Caco-2 (cell line): ENCODE data around the gene NOP53. TPM values are rescaled to one million over a fixed set of nuclear protein-coding genes. Genes with fewer than 3 reads are reported as not detected.
A peak's percentile ranks its signal among the peaks of the same experiment; 100 is the strongest.

ENCODE experiments used
- BruUV-seq: library from RNA; stranded (reverse); fragments of 400-500 nt; replicated peaks from 2 replicates; lab custom pipeline; 2021; lab: Mats Ljungman, UMichigan
- CTCF ChIA-PET: fragments of 300-600 bp; sonication (Branson Sonifier 250); formaldehyde crosslinking; loops from one replicate; lab custom pipeline; 2022; ENCODE audit warnings: antibody characterized with exemption; lab: Charles Lee
- POLR2A ChIA-PET: fragments of 300-600 bp; sonication (Branson Sonifier 250); formaldehyde crosslinking; loops from one replicate; lab custom pipeline; 2022; ENCODE audit warnings: antibody characterized with exemption; lab: Charles Lee
- DNase-seq, 2 experiments: peaks; one replicate each; pipeline versions ENCODE4 v3.0.0 to v3.0.0-alpha.2; 2020 to 2022
- H3K27me3 ChIP-seq: replicated peaks from 2 replicates; pipeline ENCODE4 v1.6.0; 2011; ENCODE audit warnings: low read length; ENCODE audit not compliant: control insufficient read depth, insufficient read depth
- H3K36me3 ChIP-seq: 2 replicates; pipeline ENCODE4 v1.5.1; 2011; ENCODE audit warnings: low read length; ENCODE audit not compliant: control insufficient read depth, insufficient read depth
- H3K4me1 ChIP-seq: fragments of 250-450 bp; sonication (Bioruptor Pico); 2 replicates; pipeline ENCODE4 v1.5.1; 2020; ENCODE audit warnings: mild to moderate bottlenecking
- H3K4me3 ChIP-seq: 2 replicates; pipeline ENCODE4 v1.5.1; 2011; ENCODE audit warnings: low read depth, mild to moderate bottlenecking, control low read depth, low read length
- H3K9me3 ChIP-seq: fragments of 250-450 bp; sonication (Bioruptor Pico); 2 replicates; pipeline ENCODE4 v1.5.1; 2020; ENCODE audit warnings: mild to moderate bottlenecking, moderate library complexity
- H3K27ac Mint-ChIP-seq: one replicate; pipeline ENCODE4 v1.8.0; 2022; ENCODE audit warnings: mixed read lengths; ENCODE audit not compliant: unreplicated experiment
- H3K27me3 Mint-ChIP-seq: one replicate; pipeline ENCODE4 v1.8.0; 2022; ENCODE audit warnings: mixed read lengths; ENCODE audit not compliant: insufficient read depth, unreplicated experiment
- H3K36me3 Mint-ChIP-seq: one replicate; pipeline ENCODE4 v1.8.0; 2022; ENCODE audit warnings: mild to moderate bottlenecking, mixed read lengths; ENCODE audit not compliant: insufficient read depth, unreplicated experiment
- H3K4me1 Mint-ChIP-seq: one replicate; pipeline ENCODE4 v1.8.0; 2022; ENCODE audit warnings: low read depth, mixed read lengths; ENCODE audit not compliant: unreplicated experiment
- H3K4me3 Mint-ChIP-seq: one replicate; pipeline ENCODE4 v1.8.0; 2022; ENCODE audit warnings: mild to moderate bottlenecking, moderate library complexity, mixed read lengths; ENCODE audit not compliant: unreplicated experiment
- H3K9me3 Mint-ChIP-seq: one replicate; pipeline ENCODE4 v1.8.0; 2022; ENCODE audit warnings: mixed read lengths; ENCODE audit not compliant: unreplicated experiment
- intact Hi-C: fragments of 100-400 bp; cut with micrococcal nuclease; formaldehyde crosslinking; loops from one replicate; pipeline ENCODE4 v1.10.0; 2022; ENCODE audit not compliant: unreplicated experiment
- total RNA-seq: library from RNA; stranded (reverse); gene quantifications from 2 replicates; pipeline ENCODE4 v1.2.3, GENCODE V29; 2022
- TF ChIP-seq, protein P1 (sequence below), 2 experiments: fragments of 200-600 bp in 1 of 2; IDR thresholded peaks; 1 replicate in 1 of 2; 2 replicates in 1 of 2; pipeline versions ENCODE4 v1.5.1 to v1.8.0; 2011 to 2022; ENCODE audit warnings: antibody characterized with exemption in 1 of 2, control low read depth in 1 of 2, inconsistent platforms in 1 of 2, low read depth in 1 of 2, low read length in 1 of 2, mild to moderate bottlenecking in 1 of 2, moderate library complexity in 1 of 2; ENCODE audit not compliant: insufficient read depth in 1 of 2, severe bottlenecking in 1 of 2, unreplicated experiment in 1 of 2

Gene NOP53
- total RNA-seq, 1 experiment from 2014 or later: 347 TPM

DNA sequence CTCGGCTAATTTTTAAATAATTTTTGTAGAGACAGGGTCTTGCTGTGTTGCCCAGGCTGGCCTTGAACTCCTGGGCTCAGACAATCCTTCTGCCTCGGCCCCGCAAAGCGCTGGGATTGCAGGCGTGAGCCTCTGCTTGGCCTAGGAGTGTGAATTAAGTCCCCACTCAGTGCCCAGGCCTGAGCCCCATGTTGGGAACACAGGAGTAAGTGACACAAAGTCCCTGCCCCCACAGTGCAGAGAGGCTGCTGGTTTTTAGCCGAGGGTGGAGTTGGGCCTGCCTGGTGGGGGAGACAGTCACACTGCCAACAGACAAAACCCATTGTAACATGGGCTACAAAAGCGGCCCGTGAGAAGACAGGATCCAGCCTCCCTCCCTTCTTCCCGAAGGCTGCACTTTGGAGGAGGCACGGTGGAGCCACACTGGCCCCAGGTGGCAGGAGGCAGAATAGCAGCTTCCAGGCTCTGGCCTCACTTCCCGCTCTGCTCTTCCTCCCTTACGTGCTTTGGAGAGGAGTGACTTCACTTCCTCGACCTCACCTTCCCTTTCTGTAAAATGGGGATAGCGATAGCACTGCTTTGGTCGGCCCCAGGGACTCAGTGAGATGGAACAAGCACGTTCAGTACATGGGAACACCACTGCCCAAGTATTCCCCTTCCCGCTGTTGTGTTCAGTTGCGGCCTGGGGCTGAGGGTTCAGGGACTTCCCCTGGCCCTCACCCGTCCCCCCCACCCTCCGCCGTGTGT lies 47.3 kb upstream of the NOP53 start:
- peak; percentile 84 to 87 for DNase-seq
- Mint-ChIP-seq H3K36me3 (peaks cover 53% of the 10 kb centered on the region), H3K9me3 (no peaks in the 10 kb centered on the region), H3K27me3 (no peaks in the 10 kb centered on the region), H3K4me3 (no peak overlapping the region), H3K4me1 (no peaks in the 10 kb centered on the region), H3K27ac (peak overlapping the region; percentile 56)
- Histone ChIP-seq H3K36me3 (peaks cover 3% of the 10 kb centered on the region), H3K4me3 (no peak overlapping the region), H3K9me3 (no peaks in the 10 kb centered on the region), H3K4me1 (peaks cover 6% of the 10 kb centered on the region), H3K27me3 (no peaks in the 10 kb centered on the region)
- intact Hi-C loops: loop anchor here (1.0 to 5.0 kb wide), 6 partner anchors 51 to 261 kb away; no protein-coding TSS in a partner anchor
- CTCF ChIA-PET: interaction anchor here (0.5 to 1.0 kb wide), 5 partner anchors 9 to 404 kb away, joined by 3 to 13 read pairs (median 3); no protein-coding TSS in a partner anchor
- POLR2A ChIA-PET: no interaction called here
- TF ChIP-seq, protein P1, sequence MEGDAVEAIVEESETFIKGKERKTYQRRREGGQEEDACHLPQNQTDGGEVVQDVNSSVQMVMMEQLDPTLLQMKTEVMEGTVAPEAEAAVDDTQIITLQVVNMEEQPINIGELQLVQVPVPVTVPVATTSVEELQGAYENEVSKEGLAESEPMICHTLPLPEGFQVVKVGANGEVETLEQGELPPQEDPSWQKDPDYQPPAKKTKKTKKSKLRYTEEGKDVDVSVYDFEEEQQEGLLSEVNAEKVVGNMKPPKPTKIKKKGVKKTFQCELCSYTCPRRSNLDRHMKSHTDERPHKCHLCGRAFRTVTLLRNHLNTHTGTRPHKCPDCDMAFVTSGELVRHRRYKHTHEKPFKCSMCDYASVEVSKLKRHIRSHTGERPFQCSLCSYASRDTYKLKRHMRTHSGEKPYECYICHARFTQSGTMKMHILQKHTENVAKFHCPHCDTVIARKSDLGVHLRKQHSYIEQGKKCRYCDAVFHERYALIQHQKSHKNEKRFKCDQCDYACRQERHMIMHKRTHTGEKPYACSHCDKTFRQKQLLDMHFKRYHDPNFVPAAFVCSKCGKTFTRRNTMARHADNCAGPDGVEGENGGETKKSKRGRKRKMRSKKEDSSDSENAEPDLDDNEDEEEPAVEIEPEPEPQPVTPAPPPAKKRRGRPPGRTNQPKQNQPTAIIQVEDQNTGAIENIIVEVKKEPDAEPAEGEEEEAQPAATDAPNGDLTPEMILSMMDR (IDR thresholded peaks at IDR 0.05; ENCODE audit: insufficient read depth in 1 of 2, low read depth in 1 of 2, low read length in 1 of 2, severe bottlenecking in 1 of 2, unreplicated experiment in 1 of 2): peak; percentile 99
- no TSS peak for BruUV-seq

GRCh38 chr19:47698631-47699359 lies 46.6 kb upstream of the NOP53 start:
- H3K9me3 ChIP-seq: no peaks in the 10 kb centered on the region
- H3K27me3 Mint-ChIP-seq: no peaks in the 10 kb centered on the region
- H3K4me1 Mint-ChIP-seq: no peaks in the 10 kb centered on the region
- intact Hi-C loops: loop anchor here (1.0 to 5.0 kb wide), 6 partner anchors 51 to 262 kb away; no protein-coding TSS in a partner anchor
- peak overlapping the region; percentile 56 for H3K27ac Mint-ChIP-seq
- no peaks in the 10 kb centered on the region for H3K9me3 Mint-ChIP-seq
- H3K36me3 Mint-ChIP-seq: peaks cover 54% of the 10 kb centered on the region
- ChIA-PET CTCF (interaction anchor here (0.5 to 1.8 kb wide), 8 partner anchors 9 to 405 kb away, joined by 3 to 18 read pairs (median 4); partner anchors contain the start of gene EHD2), POLR2A (no interaction called here)
- peaks cover 2% of the 10 kb centered on the region for H3K36me3 ChIP-seq
- H3K4me3 ChIP-seq: no peak overlapping the region
- peaks cover 6% of the 10 kb centered on the region for H3K4me1 ChIP-seq
- no peaks in the 10 kb centered on the region for H3K27me3 ChIP-seq
- no peak for DNase-seq
- BruUV-seq: no TSS peak
- no peak overlapping the region for H3K4me3 Mint-ChIP-seq
- TF ChIP-seq, protein P1 (IDR thresholded peaks at IDR 0.05; ENCODE audit: insufficient read depth in 1 of 2, low read depth in 1 of 2, low read length in 1 of 2, severe bottlenecking in 1 of 2, unreplicated experiment in 1 of 2): no peak

DNA sequence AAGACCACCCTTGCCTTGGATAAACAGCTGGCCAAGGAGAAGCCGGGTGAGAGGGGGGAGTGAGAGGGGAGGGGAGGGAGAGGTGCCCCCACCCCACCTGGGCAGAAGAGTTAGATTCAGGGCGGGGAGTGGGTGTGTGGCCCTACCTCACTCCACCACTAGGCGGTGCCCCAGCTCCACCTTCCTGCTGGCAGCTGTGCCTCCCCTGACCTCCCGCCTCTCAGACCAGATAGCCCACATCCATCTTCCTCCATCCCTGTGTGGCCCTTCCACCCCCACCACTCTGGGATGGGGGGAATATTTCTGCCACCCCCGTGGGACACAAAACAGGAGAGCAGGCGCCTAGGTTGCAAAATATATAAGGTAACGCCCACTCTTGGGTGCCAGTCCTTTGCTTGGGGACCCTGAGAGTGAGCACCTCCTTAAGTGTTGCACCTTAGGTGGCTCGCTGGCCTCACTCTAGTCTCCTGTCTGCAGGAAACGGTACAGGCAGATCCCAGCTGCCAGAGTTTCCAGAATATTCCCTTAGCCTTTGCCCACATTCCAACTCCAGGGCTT lies 45.9 kb upstream of the NOP53 start:
- H3K4me1 ChIP-seq: peaks cover 6% of the 10 kb centered on the region
- H3K27ac Mint-ChIP-seq: peak overlapping the region; percentile 56
- no peak overlapping the region for H3K4me3 Mint-ChIP-seq
- TF ChIP-seq, protein P1 (IDR thresholded peaks at IDR 0.05; ENCODE audit: insufficient read depth in 1 of 2, low read depth in 1 of 2, low read length in 1 of 2, severe bottlenecking in 1 of 2, unreplicated experiment in 1 of 2): peak; percentile 92 to 93
- DNase-seq: peak; percentile 74 to 86
- no TSS peak for BruUV-seq
- no peaks in the 10 kb centered on the region for H3K9me3 ChIP-seq
- peaks cover 59% of the 10 kb centered on the region for H3K36me3 Mint-ChIP-seq
- ChIA-PET CTCF (interaction anchor here (0.6 to 1.8 kb wide), 8 partner anchors 13 to 263 kb away, joined by 3 to 18 read pairs (median 3); partner anchors contain the start of gene EHD2), POLR2A (no interaction called here)
- H3K27me3 Mint-ChIP-seq: no peaks in the 10 kb centered on the region
- H3K27me3 ChIP-seq: no peaks in the 10 kb centered on the region
- no peaks in the 10 kb centered on the region for H3K9me3 Mint-ChIP-seq
- H3K36me3 ChIP-seq: peaks cover 2% of the 10 kb centered on the region
- H3K4me3 ChIP-seq: no peak overlapping the region
- no peaks in the 10 kb centered on the region for H3K4me1 Mint-ChIP-seq
- intact Hi-C loops: loop anchor here (2.0 to 5.0 kb wide), 4 partner anchors 52 to 263 kb away; no protein-coding TSS in a partner anchor
